Natural killer cell (primary cell): ENCODE data around the gene CAP2. TPM values are rescaled to one million over a fixed set of nuclear protein-coding genes. Genes with fewer than 3 reads are reported as not detected.
"Not testable (repeated sequence)": the region's sequence is repeated elsewhere in the genome, so short reads cannot be mapped to it uniquely, and the experiment has no call there.

Experiments used
- ATAC-seq, 3 donors: fragments of 150-1000 bp in 2 of 3; fragments of 200-7000 bp in 1 of 3; cut with Tn5 transposase; 1 replicate in 1 of 3; 2 replicates in 2 of 3; pipeline ENCODE4 v1.10.0; 2021; ENCODE audit warnings: mild to moderate bottlenecking in 2 of 3, moderate library complexity in 2 of 3
- DNase-seq, 2 donors: peaks; one replicate each; pipeline versions ENCODE4 v3.0.0 to v3.0.0-alpha.2; 2013 to 2021; ENCODE audit warnings: mixed read lengths in 1 of 2
- H3K27ac ChIP-seq: one replicate; pipeline ENCODE4 v1.5.1; 2013; ENCODE audit warnings: mild to moderate bottlenecking, low read length
- H3K27me3 ChIP-seq: one replicate; pipeline ENCODE4 v1.6.1; 2013; ENCODE audit warnings: low read length; ENCODE audit not compliant: control insufficient read depth, insufficient read depth
- H3K36me3 ChIP-seq: one replicate; pipeline ENCODE4 v1.6.1; 2013; ENCODE audit warnings: low read length; ENCODE audit not compliant: control insufficient read depth, insufficient read depth
- H3K4me1 ChIP-seq: one replicate; pipeline ENCODE4 v1.6.1; 2013; ENCODE audit warnings: low read length; ENCODE audit not compliant: control insufficient read depth, insufficient read depth
- H3K4me3 ChIP-seq: one replicate; pipeline ENCODE4 v1.5.1; 2013; ENCODE audit warnings: low read length
- H3K9me3 ChIP-seq: one replicate; pipeline ENCODE4 v1.6.1; 2013; ENCODE audit warnings: low read length; ENCODE audit not compliant: control insufficient read depth, insufficient read depth
- H3K27ac Mint-ChIP-seq, 2 donors: one replicate each; pipeline ENCODE4 v1.8.0; 2022; ENCODE audit warnings: mild to moderate bottlenecking in 2 of 2, mixed read lengths in 2 of 2, moderate library complexity in 1 of 2
- H3K27me3 Mint-ChIP-seq, 2 donors: one replicate each; pipeline ENCODE4 v1.8.0; 2022; ENCODE audit warnings: low read depth in 2 of 2, mixed read lengths in 2 of 2
- H3K36me3 Mint-ChIP-seq: one replicate; pipeline ENCODE4 v1.8.0; 2022; ENCODE audit warnings: mixed read lengths
- H3K4me1 Mint-ChIP-seq, 2 donors: one replicate each; pipeline ENCODE4 v1.8.0; 2022; ENCODE audit warnings: mixed read lengths in 2 of 2
- H3K4me3 Mint-ChIP-seq: one replicate; pipeline ENCODE4 v1.8.0; 2022; ENCODE audit warnings: mild to moderate bottlenecking, moderate library complexity, mixed read lengths
- H3K9me3 Mint-ChIP-seq, 2 donors: one replicate each; pipeline ENCODE4 v1.8.0; 2022; ENCODE audit warnings: mixed read lengths in 2 of 2
- WGBS: methylation state at CpG from one replicate; pipeline ENCODE4 v1.1.7; 2013; ENCODE audit warnings: missing lambda C conversion rate; ENCODE audit not compliant: insufficient coverage; 5-methylcytosine and 5-hydroxymethylcytosine counted together
- intact Hi-C: fragments of 100-400 bp; cut with micrococcal nuclease; formaldehyde crosslinking; loops from one replicate; pipeline ENCODE4 v1.14.2; 2022
- total RNA-seq, 4 donors: library from RNA; stranded (reverse); fragments of 120-200 nt in 1 of 4; gene quantifications; one replicate each; pipeline versions ENCODE4 v1.2.3 to v1.2.4, GENCODE V29; 2013 to 2022
- TF ChIP-seq, protein P1 (sequence below): fragments of 200-600 bp; IDR thresholded peaks from one replicate; pipeline ENCODE4 v1.8.0; 2022; ENCODE audit warnings: antibody characterized with exemption

CAP2 gene
- total RNA-seq, 3 donors from 2014 or later (not counting 1 experiment from before 2014, with no cell fraction given) = not detected

DNA sequence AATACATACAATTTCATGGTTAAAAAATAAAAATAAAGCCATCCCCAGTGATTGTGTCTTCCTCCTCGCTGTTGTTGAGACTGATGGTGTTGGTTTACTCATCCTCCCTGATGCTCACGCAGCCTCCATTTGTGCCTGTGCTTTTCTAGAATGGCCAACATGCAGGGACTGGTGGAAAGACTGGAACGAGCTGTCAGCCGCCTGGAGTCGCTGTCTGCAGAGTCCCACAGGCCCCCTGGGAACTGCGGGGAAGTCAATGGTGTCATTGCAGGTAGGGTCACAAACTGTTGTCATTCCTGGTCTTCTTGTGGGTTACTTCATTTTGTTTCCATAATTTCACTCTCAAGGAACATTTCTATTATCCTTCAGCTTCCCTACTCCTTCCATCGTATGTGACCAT, 28.0 kb downstream of the CAP2 start:
- H3K4me3 Mint-ChIP-seq = no peak overlapping the region

DNA sequence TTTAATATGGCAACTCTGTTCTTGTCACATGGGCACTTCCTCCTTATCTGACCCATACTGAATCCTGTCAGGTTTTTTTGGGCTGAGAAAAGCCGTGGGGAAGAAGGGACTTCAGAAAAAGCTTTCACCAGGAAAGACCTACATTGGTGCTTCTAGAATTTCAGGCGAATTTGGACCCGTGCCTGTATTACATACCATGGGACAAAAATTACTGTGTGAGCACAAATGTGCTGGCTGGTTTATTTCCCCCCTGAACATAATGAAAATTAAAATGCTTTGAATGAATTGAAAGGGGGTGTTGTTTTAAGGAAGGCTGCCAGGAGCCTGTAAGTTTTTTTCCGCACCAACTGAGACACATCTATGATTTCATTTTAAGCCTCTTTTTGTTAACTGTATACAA, 29.6 kb downstream of the CAP2 start:
- Histone ChIP-seq H3K36me3 (no peaks in the 10 kb centered on the region), H3K9me3 (no peaks in the 10 kb centered on the region), H3K4me1 (no peaks in the 10 kb centered on the region), H3K27ac (no peak overlapping the region), H3K4me3 (no peak overlapping the region), H3K27me3 (no peaks in the 10 kb centered on the region)
- Mint-ChIP-seq H3K36me3 (no peaks in the 10 kb centered on the region), H3K27me3 (peaks cover 10 to 14% of the 10 kb centered on the region in 2 donors), H3K27ac (no peak overlapping the region), H3K4me3 (no peak overlapping the region), H3K4me1 (no peaks in the 10 kb centered on the region), H3K9me3 (no peaks in the 10 kb centered on the region)
- ATAC-seq = no peak
- TF ChIP-seq, protein P1, sequence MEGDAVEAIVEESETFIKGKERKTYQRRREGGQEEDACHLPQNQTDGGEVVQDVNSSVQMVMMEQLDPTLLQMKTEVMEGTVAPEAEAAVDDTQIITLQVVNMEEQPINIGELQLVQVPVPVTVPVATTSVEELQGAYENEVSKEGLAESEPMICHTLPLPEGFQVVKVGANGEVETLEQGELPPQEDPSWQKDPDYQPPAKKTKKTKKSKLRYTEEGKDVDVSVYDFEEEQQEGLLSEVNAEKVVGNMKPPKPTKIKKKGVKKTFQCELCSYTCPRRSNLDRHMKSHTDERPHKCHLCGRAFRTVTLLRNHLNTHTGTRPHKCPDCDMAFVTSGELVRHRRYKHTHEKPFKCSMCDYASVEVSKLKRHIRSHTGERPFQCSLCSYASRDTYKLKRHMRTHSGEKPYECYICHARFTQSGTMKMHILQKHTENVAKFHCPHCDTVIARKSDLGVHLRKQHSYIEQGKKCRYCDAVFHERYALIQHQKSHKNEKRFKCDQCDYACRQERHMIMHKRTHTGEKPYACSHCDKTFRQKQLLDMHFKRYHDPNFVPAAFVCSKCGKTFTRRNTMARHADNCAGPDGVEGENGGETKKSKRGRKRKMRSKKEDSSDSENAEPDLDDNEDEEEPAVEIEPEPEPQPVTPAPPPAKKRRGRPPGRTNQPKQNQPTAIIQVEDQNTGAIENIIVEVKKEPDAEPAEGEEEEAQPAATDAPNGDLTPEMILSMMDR = no peak
- DNase-seq = no peak
- 62% methylated on average over 3 of the region's 4 CpGs for WGBS
- intact Hi-C loops = no loop called here

More for the DNA sequence above, 28.0 kb downstream of the CAP2 start:
- H3K4me3 ChIP-seq = no peak overlapping the region
- no peak for ATAC-seq
- no peak overlapping the region for H3K27ac ChIP-seq
- 88% methylated on average over 7 of the region's 7 CpGs for WGBS
- H3K36me3 ChIP-seq = no peaks in the 10 kb centered on the region
- intact Hi-C loops = no loop called here
- TF ChIP-seq, protein P1 = no peak
- no peaks in the 10 kb centered on the region for H3K9me3 Mint-ChIP-seq
- H3K36me3 Mint-ChIP-seq = no peaks in the 10 kb centered on the region
- H3K4me1 ChIP-seq = no peaks in the 10 kb centered on the region
- H3K9me3 ChIP-seq = no peaks in the 10 kb centered on the region
- no peak overlapping the region for H3K27ac Mint-ChIP-seq
- H3K27me3 Mint-ChIP-seq = peaks cover 14 to 21% of the 10 kb centered on the region in 2 donors
- DNase-seq = no peak
- no peaks in the 10 kb centered on the region for H3K27me3 ChIP-seq
- no peaks in the 10 kb centered on the region for H3K4me1 Mint-ChIP-seq

DNA sequence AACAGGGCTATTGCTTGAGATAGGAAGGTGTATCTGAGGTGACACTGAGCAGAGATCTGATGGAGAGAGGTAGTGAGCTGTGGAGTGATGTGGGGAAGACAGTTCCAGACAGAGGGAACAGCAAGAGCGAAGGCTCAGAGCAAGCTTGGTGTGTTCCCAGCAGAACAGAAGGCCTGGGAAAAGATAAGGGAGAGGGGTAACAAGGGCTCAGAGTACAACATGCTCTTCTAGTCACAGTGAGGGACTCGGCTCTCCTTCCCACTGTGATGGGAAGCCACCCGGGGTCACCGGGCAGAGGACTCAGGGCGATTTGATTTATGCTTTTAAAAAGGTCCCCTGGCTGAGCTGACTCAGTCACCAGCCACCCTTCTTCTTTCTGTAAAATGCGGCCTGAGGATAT, 33.7 kb downstream of the CAP2 start:
- Histone ChIP-seq H3K4me1 (no peaks in the 10 kb centered on the region), H3K27ac (no peak overlapping the region), H3K9me3 (no peaks in the 10 kb centered on the region), H3K36me3 (no peaks in the 10 kb centered on the region), H3K27me3 (no peaks in the 10 kb centered on the region), H3K4me3 (no peak overlapping the region)
- H3K9me3 Mint-ChIP-seq = no peaks in the 10 kb centered on the region
- no peaks in the 10 kb centered on the region for H3K36me3 Mint-ChIP-seq
- peaks cover 3 to 12% of the 10 kb centered on the region in 2 donors for H3K27me3 Mint-ChIP-seq
- H3K27ac Mint-ChIP-seq = no peak overlapping the region
- H3K4me3 Mint-ChIP-seq = no peak overlapping the region
- H3K4me1 Mint-ChIP-seq = no peaks in the 10 kb centered on the region
- WGBS = 87% methylated on average over 5 of the region's 6 CpGs
- ATAC-seq (no peak), DNase-seq (no peak)
- intact Hi-C loops = no loop called here
- TF ChIP-seq, protein P1 = no peak

DNA sequence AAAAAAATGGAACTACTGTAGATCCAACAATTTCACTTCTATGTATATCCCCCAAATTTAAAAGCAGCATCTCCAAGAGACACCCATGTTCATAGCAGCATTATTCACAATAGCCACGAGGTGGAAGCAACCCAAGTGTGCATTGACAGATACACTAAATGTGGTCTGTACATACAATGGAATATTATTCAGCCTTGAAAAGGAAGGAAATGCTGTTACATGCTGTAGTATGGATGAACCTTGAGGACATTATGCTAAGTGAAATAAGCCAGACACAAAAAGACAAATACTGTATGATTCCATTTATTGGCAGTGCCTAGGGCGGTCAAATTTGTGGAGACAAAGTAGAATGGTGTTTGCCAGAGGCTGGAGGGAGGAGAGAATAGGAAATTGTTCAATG, 34.2 kb downstream of the CAP2 start:
- DNase-seq (no peak), ATAC-seq (no peak)
- H3K27me3 ChIP-seq = no peaks in the 10 kb centered on the region
- H3K4me3 ChIP-seq = no peak overlapping the region
- intact Hi-C loops = no loop called here
- H3K4me1 ChIP-seq = no peaks in the 10 kb centered on the region
- Mint-ChIP-seq H3K4me1 (no peaks in the 10 kb centered on the region), H3K4me3 (no peak overlapping the region), H3K36me3 (no peaks in the 10 kb centered on the region), H3K9me3 (no peaks in the 10 kb centered on the region), H3K27ac (no peak overlapping the region), H3K27me3 (peaks cover 3 to 12% of the 10 kb centered on the region in 2 donors)
- H3K9me3 ChIP-seq = no peaks in the 10 kb centered on the region
- TF ChIP-seq, protein P1 = no peak
- 79% methylated on average over 2 of the region's 2 CpGs for WGBS
- no peaks in the 10 kb centered on the region for H3K36me3 ChIP-seq
- H3K27ac ChIP-seq = no peak overlapping the region

DNA sequence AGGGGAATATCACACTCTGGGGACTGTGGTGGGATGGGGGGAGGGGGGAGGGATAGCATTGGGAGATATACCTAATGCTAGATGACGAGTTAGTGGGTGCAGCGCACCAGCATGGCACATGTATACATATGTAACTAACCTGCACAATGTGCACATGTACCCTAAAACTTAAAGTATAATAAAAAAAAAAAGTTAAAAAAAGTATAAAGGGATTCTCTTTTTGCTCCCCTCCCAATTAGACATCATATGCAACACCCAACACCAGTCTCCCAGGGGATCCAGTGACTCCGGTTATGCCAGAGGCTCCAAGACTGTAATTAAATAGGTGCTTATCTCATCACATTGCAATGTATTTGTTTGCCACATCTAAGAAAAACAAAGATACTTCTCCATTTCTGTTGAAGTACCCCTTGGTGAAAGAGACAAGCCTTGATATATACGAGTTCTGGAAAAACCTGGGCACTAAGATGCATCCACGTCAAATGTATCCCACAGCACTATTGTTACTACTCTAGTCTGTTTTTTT, 35.3 kb downstream of the CAP2 start:
- H3K27me3 Mint-ChIP-seq = peaks cover 3 to 12% of the 10 kb centered on the region in 2 donors
- DNase-seq, intact Hi-C loops, H3K9me3 Mint-ChIP-seq, H3K4me3 Mint-ChIP-seq, H3K9me3 ChIP-seq, H3K36me3 ChIP-seq, ATAC-seq, H3K27ac Mint-ChIP-seq, H3K4me1 ChIP-seq, H3K27ac ChIP-seq, H3K27me3 ChIP-seq, H3K4me1 Mint-ChIP-seq, H3K4me3 ChIP-seq, H3K36me3 Mint-ChIP-seq: not testable (repeated sequence)
- WGBS = 97% methylated on average over 3 of the region's 5 CpGs
